AG04450 (cell line): Measurements from ENCODE around the gene VAMP5. TPM values are rescaled to one million over a fixed set of nuclear protein-coding genes. Genes with fewer than 3 reads are reported as not detected.
A peak's percentile ranks its signal among the peaks of the same experiment; 100 is the strongest.

Experiments used
- CTCF ChIA-PET: fragments of 300-600, 350-600 bp; formaldehyde crosslinking; extraction: SDS; loops from one replicate; lab custom pipeline; 2022; ENCODE audit warnings: antibody characterized with exemption, inconsistent platforms; lab: Charles Lee
- POLR2A ChIA-PET: fragments of 350-600 bp; formaldehyde crosslinking; extraction: SDS; loops from one replicate; lab custom pipeline; 2021; ENCODE audit warnings: antibody characterized with exemption, inconsistent platforms; lab: Yijun Ruan, JAX
- DNase-seq: peaks from one replicate; pipeline ENCODE4 v3.0.0-alpha.2; 2011; ENCODE audit warnings: low read depth, low spot score
- H3K27ac ChIP-seq: one replicate; pipeline ENCODE4 v1.5.1; 2012; ENCODE audit warnings: low read depth, low read length, control low read depth
- H3K27me3 ChIP-seq: one replicate; pipeline ENCODE4 v1.6.0; 2012; ENCODE audit warnings: low read length; ENCODE audit not compliant: control insufficient read depth, insufficient read depth
- H3K4me3 ChIP-seq: 2 replicates; pipeline ENCODE4 v1.5.1; 2011; ENCODE audit warnings: mild to moderate bottlenecking, low read depth, low read length, control low read depth
- H3K9me3 ChIP-seq: 2 replicates; pipeline ENCODE4 v1.5.1; 2012; ENCODE audit warnings: low read length; ENCODE audit not compliant: control insufficient read depth, insufficient read depth
- CTCF ChIP-seq: IDR thresholded peaks from 2 replicates; pipeline ENCODE4 v1.5.1; 2011; ENCODE audit warnings: low read depth, low read length, control low read depth, inconsistent platforms
- polyA plus RNA-seq: library from polyadenylated mRNA; depleted of rRNA; stranded (reverse); fragments of >200 nt; gene quantifications from 2 replicates; pipeline ENCODE4 v1.2.3, GENCODE V29; 2011

Gene VAMP5
- polyA plus RNA-seq, 1 experiment = 100 TPM

- DNase-seq = no peak
- H3K9me3 ChIP-seq = no peaks in the 10 kb centered on the region
- ChIA-PET POLR2A (no interaction called here), CTCF (no interaction called here)
- H3K27me3 ChIP-seq = no peaks in the 10 kb centered on the region
- H3K4me3 ChIP-seq = no peak overlapping the region
- no peak for TF ChIP-seq CTCF
- H3K27ac ChIP-seq = no peak overlapping the region
These were observed 4.0 kb upstream of the VAMP5 start for GRCh38 chr2:85580206-85580605.

DNA sequence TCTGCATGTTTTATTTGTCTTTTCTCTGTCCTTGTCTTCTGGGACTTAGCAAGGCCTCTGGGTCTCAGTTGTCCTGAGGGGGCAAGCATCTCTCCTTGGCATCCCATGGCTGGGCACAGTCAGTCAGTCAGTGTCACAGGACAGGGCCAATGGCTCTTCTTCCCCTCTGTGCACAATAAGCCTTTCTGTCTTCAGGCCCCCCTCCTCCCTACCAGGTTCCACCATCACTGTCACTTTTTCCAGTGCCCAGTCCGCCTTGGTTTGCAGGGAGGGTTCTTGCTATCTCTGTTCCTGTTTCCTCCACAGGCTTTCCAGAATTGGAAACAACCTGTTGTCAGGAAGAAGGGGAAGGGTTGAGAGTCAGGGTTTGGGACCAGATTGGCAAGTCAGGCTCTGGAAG, 1.7 kb upstream of the VAMP5 start:
- Histone ChIP-seq H3K27ac (no peak overlapping the region), H3K27me3 (no peaks in the 10 kb centered on the region), H3K4me3 (no peak overlapping the region), H3K9me3 (no peaks in the 10 kb centered on the region)
- DNase-seq = no peak
- no peak for TF ChIP-seq CTCF
- ChIA-PET POLR2A (no interaction called here), CTCF (no interaction called here)

DNA sequence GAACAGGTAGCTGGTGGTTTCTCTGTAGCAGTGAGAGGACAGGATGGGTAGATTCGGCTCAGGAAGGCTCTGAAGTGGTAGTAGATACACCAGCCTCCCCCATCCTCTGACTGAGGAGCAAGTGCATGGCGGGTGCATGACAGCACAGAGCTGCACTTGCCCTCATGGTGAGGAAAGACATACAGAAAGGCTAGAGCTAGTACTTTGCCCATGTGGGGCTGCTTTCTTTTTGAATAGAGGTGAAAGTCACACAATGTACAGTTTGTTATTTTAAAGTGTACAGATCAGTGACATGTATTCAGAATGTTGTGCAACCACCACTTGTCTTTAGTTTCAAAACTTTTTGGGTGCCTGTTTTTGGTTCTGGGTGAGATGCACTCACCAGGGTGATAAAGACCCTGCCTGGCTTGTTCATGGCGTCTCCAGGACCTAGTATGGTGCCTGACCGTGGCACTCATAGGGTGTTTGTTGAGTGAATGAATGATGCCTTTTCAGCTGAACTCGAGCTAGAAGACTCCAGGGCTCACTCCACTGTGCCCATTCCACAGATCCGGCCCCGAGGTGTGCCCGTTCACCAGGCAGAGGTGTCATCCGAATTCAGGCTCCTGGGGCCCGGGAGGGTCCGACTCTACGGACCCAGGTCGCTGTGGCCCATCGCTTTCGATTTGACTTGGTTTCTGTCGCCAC, 421 bp upstream of the VAMP5 start:
- TF ChIP-seq CTCF = no peak
- CTCF ChIA-PET = interaction anchor here (1.2 kb wide), 1 partner anchor 32 kb away, joined by 3 read pairs; no protein-coding TSS in a partner anchor

DNA sequence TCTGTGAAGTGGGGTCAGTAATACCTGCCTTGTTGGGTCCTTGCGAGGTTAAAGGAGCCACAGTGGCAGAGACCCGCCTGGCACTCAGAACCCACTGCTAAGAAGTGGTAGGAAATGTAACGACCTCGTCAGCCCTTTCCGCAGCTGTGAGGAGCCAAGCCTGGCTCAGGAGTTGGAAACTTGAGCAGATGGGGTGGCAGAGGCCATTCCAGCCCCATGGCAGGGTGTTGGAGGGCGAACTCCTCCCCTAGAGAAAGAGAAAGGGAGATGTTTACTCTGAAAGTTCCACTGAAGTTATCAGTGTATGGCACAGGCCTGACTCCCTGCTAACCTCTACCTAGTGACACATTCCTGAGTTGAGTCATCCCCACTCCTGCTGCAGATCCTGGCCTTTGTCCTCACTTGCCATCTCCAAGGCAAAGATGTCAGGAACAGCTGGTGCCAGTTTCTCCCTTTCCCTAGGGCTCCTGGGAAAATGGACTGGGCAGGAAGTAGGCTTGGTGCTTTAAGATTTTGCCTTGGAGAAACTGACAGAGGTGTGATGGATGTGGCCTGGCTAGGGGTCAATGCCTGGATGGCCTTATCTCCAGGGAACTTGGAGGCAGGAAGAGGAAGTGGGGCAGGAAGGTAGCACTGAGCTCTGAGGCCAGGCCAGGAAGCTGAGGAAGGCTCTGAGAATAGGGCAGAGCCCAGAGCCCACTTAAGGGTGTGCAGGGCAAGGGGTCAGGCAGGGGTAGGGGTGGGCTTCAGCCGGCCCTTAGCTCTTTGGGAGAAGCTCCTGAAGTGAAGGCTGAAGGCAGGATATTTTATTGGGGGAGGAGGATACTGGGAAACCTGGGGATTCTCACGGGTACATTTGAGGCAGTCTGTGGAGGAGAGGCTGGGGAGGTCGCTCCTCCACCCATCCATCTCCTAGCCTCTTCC, 888 bp downstream of the VAMP5 start:
- no peak for TF ChIP-seq CTCF
- H3K27me3 ChIP-seq = no peaks in the 10 kb centered on the region
- no peaks in the 10 kb centered on the region for H3K9me3 ChIP-seq
- peak overlapping the region; percentile 72 for H3K27ac ChIP-seq
- ChIA-PET CTCF (interaction anchor here (1.2 kb wide), 1 partner anchor 33 kb away, joined by 3 read pairs; no protein-coding TSS in a partner anchor), POLR2A (interaction anchor here (0.5 to 1.4 kb wide), 6 partner anchors 10 to 66 kb away, joined by 3 to 9 read pairs (median 4); partner anchors contain the start of genes MAT2A, RNF181 and USP39)
- DNase-seq = no peak
- H3K4me3 ChIP-seq = peak overlapping the region; percentile 65

More for the DNA sequence above, 421 bp upstream of the VAMP5 start:
- no peak for DNase-seq
- no peaks in the 10 kb centered on the region for H3K27me3 ChIP-seq
- peak overlapping the region; percentile 49 for H3K4me3 ChIP-seq
- H3K27ac ChIP-seq = no peak overlapping the region
- POLR2A ChIA-PET = interaction anchor here (1.4 kb wide), 1 partner anchor 11 kb away, joined by 9 read pairs; the partner anchor contains the start of gene RNF181
- H3K9me3 ChIP-seq = no peaks in the 10 kb centered on the region
